GM19438 (cell line): ENCODE results near the gene NEK7.
A peak's percentile ranks its signal among the peaks of the same experiment; 100 is the strongest.
"Not testable (repeated sequence)": the region's sequence is repeated elsewhere in the genome, so short reads cannot be mapped to it uniquely, and the experiment has no call there.

Experiments
- ATAC-seq: cut with Tn5 transposase; IDR thresholded peaks from one replicate; pipeline ENCODE4 v1.9.1; 2021; ENCODE audit warnings: low read depth; ENCODE audit not compliant: unreplicated experiment

NEK7 gene

DNA sequence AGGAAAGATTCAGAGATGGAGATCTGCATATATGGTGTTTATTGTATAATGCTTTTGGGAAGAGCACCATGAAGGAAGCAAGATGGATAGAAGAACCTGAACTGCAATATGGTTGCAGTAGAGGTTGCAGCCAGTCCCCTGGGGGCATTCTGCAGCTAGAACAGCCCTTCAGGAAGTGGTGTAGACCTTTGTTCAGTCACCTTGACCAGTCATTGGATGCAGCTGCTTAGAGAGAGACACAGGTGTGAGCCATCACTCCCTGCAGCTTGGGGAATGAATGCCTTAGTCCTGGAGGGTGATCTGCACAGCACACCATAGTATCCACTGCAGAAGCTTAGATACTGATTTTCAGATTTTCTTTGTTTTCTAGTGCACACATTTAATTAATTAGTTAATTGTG lies 42.3 kb downstream of the NEK7 start:
- peak; percentile 68 for ATAC-seq

DNA sequence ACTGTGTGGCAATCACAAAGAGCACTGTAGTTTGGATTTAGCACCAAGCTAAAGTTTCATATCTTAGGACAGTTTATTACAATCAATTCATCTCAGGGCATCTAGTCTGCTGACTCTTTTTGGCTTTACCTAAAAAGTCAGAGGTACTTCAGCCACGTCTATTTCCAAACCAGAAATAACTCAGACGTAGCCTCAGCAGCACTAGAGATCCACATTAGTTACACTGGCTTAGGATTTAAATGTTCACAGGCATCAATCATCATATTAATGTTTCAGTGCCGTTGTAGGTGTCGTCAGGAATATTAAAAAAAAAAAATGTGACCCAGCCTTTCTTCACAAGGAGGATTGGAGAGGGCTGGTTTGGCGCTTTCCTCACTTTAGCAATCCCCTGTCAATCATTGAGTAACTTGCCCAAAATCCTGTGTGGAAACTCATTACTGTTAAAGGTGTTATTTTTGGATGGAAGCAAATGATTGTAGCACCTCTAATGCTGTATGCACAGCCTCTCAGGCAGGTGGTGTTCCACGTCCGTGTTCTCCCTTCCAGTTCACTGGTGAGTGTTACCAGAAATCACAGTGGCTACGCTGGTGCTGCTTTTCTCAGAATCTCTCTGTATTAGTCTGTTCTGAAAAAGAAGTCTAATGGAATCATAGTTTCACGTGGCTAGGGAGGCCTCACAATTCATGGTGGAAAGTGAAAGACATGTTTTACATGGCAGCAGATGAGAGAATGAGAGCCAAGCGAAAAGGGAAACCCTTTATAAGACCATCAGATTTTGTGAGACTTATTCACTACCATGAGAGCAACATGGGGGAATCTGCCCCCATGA lies 45.4 kb downstream of the NEK7 start:
- no peak for ATAC-seq

- ATAC-seq: no peak
Measured at GRCh38 chr1:198203434-198203833, 46.6 kb downstream of the NEK7 start.

- no peak for ATAC-seq
Measured at GRCh38 chr1:198205016-198205684, 48.4 kb downstream of the NEK7 start.

GRCh38 chr1:198206292-198206691 lies 49.5 kb downstream of the NEK7 start:
- no peak for ATAC-seq

GRCh38 chr1:198211696-198212095 lies 54.9 kb downstream of the NEK7 start:
- no peak for ATAC-seq

- no peak for ATAC-seq
Measured at GRCh38 chr1:198212126-198212525, 55.3 kb downstream of the NEK7 start.

GRCh38 chr1:198212675-198213074 lies 55.9 kb downstream of the NEK7 start:
- ATAC-seq: no peak

GRCh38 chr1:198214924-198215323 lies 58.1 kb downstream of the NEK7 start:
- no peak for ATAC-seq

GRCh38 chr1:198220428-198220827 lies 63.6 kb downstream of the NEK7 start:
- ATAC-seq: no peak

DNA sequence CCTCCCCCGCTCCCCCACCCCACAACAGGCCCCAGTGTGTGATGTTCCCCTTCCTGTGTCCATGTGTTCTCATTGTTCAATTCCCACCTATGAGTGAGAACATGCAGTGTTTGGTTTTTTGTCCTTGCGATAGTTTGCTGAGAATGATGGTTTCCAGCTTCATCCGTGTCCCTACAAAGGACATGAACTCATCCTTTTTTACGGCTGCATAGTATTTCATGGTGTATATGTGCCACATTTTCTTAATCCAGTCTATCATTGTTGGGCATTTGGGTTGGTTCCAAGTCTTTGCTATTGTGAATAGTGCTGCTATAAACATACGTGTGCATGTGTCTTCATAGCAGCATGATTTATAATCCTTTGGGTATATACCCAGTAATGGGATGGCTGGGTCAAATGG lies 70.2 kb downstream of the NEK7 start:
- ATAC-seq: not testable (repeated sequence)

DNA sequence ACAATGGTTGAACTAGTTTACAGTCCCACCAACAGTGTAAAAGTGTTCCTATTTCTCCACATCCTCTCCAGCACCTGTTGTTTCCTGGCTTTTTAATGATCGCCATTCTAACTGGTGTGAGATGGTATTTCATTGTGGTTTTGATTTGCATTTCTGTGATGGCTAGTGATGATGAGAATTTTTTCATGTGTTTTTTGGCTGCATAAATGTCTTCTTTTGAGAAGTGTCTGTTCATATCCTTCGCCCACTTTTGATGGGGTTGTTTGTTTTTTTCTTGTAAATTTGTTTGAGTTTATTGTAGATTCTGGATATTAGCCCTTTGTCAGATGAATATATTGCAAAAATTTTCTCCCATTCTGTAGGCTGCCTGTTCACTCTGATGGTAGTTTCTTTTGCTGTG lies 70.7 kb downstream of the NEK7 start:
- not testable (repeated sequence) for ATAC-seq

DNA sequence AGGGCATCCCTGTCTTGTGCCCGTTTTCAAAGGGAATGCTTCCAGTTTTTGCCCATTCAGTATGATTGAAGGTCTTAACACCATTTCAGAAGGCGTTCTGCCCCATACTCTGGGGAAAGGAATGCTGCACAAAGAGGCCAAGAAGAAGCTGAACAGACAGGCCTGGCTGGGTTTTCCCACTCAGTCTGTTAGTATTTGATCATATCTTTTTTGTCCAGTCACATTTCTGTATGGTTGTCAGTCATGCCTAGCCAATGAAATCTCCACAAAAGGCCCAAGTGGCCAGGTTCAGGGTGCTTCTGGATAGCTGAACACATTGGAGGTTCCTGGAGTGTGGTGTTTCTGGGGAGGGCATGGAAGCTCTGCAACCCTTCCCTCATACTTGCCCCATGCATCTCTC lies 72.1 kb downstream of the NEK7 start:
- no peak for ATAC-seq

GRCh38 chr1:198231779-198232178 lies 75.0 kb downstream of the NEK7 start:
- no peak for ATAC-seq

DNA sequence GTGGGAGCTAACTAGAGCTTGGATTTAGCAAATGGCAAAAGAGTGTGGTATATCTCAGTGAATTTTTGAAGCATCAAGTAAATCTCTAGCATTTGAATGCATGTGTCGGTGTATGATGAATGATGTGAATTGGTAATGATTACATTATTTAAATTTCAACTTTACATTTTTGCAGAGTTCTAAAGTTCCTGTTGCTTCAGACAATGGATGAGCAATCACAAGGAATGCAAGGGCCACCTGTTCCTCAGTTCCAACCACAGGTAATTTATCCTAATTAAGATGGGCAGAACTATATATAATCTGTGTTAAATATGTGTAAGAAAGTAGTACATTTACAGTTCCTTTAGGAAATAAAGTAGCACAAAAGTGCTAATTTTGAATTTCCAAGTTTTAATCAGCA lies 75.6 kb downstream of the NEK7 start:
- ATAC-seq: no peak

- ATAC-seq: no peak
Measured at GRCh38 chr1:198232940-198233675, 76.3 kb downstream of the NEK7 start.

DNA sequence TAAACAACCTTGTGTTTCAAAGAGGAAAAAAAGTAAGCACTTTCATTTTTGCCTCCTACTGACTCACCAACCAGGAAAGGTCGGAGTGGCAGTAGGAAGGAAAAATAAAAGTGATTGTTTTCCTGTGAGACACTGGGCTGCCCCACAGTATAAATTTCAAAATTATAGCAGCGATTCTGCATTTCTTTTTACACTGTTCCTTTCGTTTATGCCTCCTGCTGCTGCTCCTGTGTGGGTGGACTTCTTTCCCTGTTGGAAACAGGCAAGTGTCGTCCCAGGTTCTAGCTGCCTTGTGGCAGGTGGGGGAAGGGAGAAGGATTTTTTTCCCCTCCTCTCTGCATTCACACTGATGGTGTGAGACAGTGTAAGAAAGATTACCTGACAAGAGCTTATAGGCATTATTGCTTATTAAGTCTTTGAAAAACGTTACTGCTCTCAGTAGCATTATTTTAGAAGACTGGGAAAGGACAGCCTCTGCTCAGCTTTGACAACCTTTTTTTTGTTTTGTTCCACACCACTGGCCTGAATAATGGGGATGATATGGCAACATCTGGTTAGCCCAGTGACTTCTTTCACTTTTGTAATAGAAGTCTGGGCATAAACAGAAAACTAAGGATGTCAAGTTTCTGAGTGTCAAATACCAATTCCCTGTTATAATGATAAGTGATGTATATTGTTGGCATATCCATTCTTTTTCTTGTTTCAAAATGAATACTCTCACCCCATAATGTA lies 77.9 kb downstream of the NEK7 start:
- ATAC-seq: peak; percentile 65

GRCh38 chr1:198238121-198238520 lies 81.3 kb downstream of the NEK7 start:
- ATAC-seq: no peak

GRCh38 chr1:198241553-198241952 lies 84.8 kb downstream of the NEK7 start:
- no peak for ATAC-seq

DNA sequence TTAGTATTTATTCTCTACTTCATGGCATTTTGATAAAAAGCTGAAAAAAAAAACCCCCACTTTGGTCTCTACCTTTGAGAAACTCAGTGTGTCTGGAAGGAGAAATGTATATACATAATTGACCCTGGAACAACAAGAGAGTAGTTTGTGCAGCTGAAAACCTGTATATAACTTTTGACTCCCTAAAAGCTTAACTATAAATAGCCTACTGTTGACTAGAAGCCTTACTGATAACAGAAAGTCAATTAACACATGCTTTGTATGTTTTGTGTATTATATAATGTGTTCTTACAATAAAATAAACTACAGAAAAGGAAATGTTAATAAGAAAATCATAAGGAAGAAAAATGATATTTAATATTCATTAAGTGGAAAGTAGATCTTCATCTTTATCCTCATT lies 88.0 kb downstream of the NEK7 start:
- no peak for ATAC-seq

- ATAC-seq: no peak
Measured at GRCh38 chr1:198245379-198245778, 88.6 kb downstream of the NEK7 start.
